HepG2 (cell line): ENCODE data around the gene GLRX2. TPM values are rescaled to one million over a fixed set of nuclear protein-coding genes. Genes with fewer than 3 reads are reported as not detected.
A peak's percentile ranks its signal among the peaks of the same experiment; 100 is the strongest.

Experiments
- ATAC-seq: fragments of 200-7000 bp; cut with Tn5 transposase; 3 replicates; pipeline ENCODE4 v1.9.1; 2020; ENCODE audit warnings: mild to moderate bottlenecking, moderate library complexity
- BruUV-seq: library from RNA; stranded (reverse); fragments of 400-500 nt; replicated peaks from 2 replicates; lab custom pipeline; 2021; lab: Mats Ljungman, UMichigan
- CTCF ChIA-PET: fragments of 300-600 bp; formaldehyde crosslinking; extraction: SDS; loops from one replicate; lab custom pipeline; 2021; ENCODE audit warnings: low total read pairs, inconsistent platforms, low intra/inter-chr PET ratio; lab: Yijun Ruan, JAX
- POLR2A ChIA-PET: fragments of 350-600 bp; sonication (Branson Sonifier 250); formaldehyde crosslinking; loops from one replicate; lab custom pipeline; 2020; ENCODE audit warnings: antibody characterized with exemption, inconsistent platforms; lab: Yijun Ruan, JAX
- DNase-seq: peaks from one replicate; pipeline ENCODE4 v3.0.0-alpha.2; 2015; ENCODE audit warnings: low spot score
- FAIRE-seq: peaks from 3 replicates; lab custom pipeline; 2011; peaks lifted over from hg19 to GRCh38; lab: Jason Lieb, UNC
- H2AFZ ChIP-seq: one replicate; pipeline ENCODE4 v1.6.1; 2011; ENCODE audit warnings: low read length, inconsistent platforms
- H3K27ac ChIP-seq: fragments of 300-600 bp; 3 replicates; pipeline ENCODE4 v1.8.0; 2011; ENCODE audit warnings: mixed run types, mild to moderate bottlenecking, mixed read lengths, low read length, inconsistent platforms; ENCODE audit not compliant: insufficient read depth; ENCODE audit errors: extremely low read length
- H3K27me3 ChIP-seq, 2 experiments: fragments of 200-600 bp in 1 of 2; 2 replicates in 1 of 2; 3 replicates in 1 of 2; pipeline versions ENCODE4 v1.6.0 to v1.8.0; 2011; ENCODE audit warnings: low read length in 2 of 2, mild to moderate bottlenecking in 2 of 2, moderate library complexity in 2 of 2, inconsistent platforms in 1 of 2; ENCODE audit not compliant: insufficient read depth in 2 of 2, control insufficient read depth in 1 of 2
- H3K36me3 ChIP-seq, 2 experiments: fragments of 200-600 bp in 1 of 2; replicated peaks in 1 of 2; 2 replicates in 1 of 2; 3 replicates in 1 of 2; pipeline versions ENCODE4 v1.5.1 to v1.8.0; 2011; ENCODE audit warnings: low read length in 2 of 2, inconsistent platforms in 1 of 2; ENCODE audit not compliant: insufficient read depth in 2 of 2, control insufficient read depth in 1 of 2
- H3K4me1 ChIP-seq: 2 replicates; pipeline ENCODE4 v1.5.1; 2012; ENCODE audit warnings: low read length, inconsistent platforms; ENCODE audit not compliant: insufficient read depth
- H3K4me2 ChIP-seq: 2 replicates; pipeline ENCODE4 v1.6.0; 2011; ENCODE audit warnings: low read depth, low read length, inconsistent platforms
- H3K4me3 ChIP-seq, 3 experiments: fragments of 200-600 bp in 1 of 3; sonication (generic), shearing (Covaris generic) in 1 of 3; replicated peaks in 1 of 3; 2 replicates each; pipeline ENCODE4 v1.5.1; 2011 to 2016; ENCODE audit warnings: low read length in 3 of 3, inconsistent platforms in 2 of 3, low read depth in 2 of 3, mild to moderate bottlenecking in 2 of 3, control low read depth in 1 of 3, mixed read lengths in 1 of 3; ENCODE audit not compliant: insufficient read depth in 1 of 3
- H3K79me2 ChIP-seq: one replicate; pipeline ENCODE4 v1.6.1; 2011; ENCODE audit warnings: low read length, inconsistent platforms; ENCODE audit not compliant: insufficient read depth
- H3K9ac ChIP-seq: 2 replicates; pipeline ENCODE4 v1.6.0; 2011; ENCODE audit warnings: mild to moderate bottlenecking, low read depth, low read length, inconsistent platforms; ENCODE audit not compliant: insufficient read depth
- H3K9me3 ChIP-seq: 2 replicates; pipeline ENCODE4 v1.5.1; 2012; ENCODE audit warnings: mild to moderate bottlenecking, low read length
- H4K20me1 ChIP-seq: 2 replicates; pipeline ENCODE4 v1.6.0; 2011; ENCODE audit warnings: inconsistent platforms, mild to moderate bottlenecking, low read length, moderate library complexity; ENCODE audit not compliant: insufficient read depth
- ARID4A ChIP-seq: sonication (generic); formaldehyde crosslinking; IDR thresholded peaks from 2 replicates; pipeline ENCODE4 v1.5.0; 2020; ENCODE audit warnings: mild to moderate bottlenecking, missing genetic modification reagents, borderline replicate concordance
- JUNB ChIP-seq: sonication (generic); formaldehyde crosslinking; IDR thresholded peaks from 2 replicates; pipeline ENCODE4 v1.8.0; 2022; ENCODE audit warnings: missing genetic modification reagents, mild to moderate bottlenecking, borderline replicate concordance
- MAX ChIP-seq: IDR thresholded peaks from 2 replicates; pipeline ENCODE4 v1.6.1; 2012; ENCODE audit warnings: inconsistent platforms
- MXI1 ChIP-seq: IDR thresholded peaks from 3 replicates; pipeline ENCODE4 v1.6.1; 2012; ENCODE audit warnings: low read depth, low read length, inconsistent platforms, borderline replicate concordance
- NFE2L1 ChIP-seq: sonication (generic); formaldehyde crosslinking; IDR thresholded peaks from 2 replicates; pipeline ENCODE4 v1.4.0; 2020; ENCODE audit warnings: missing genetic modification reagents, mild to moderate bottlenecking, borderline replicate concordance
- SAP130 ChIP-seq: IDR thresholded peaks from 2 replicates; pipeline ENCODE4 v1.6.1; 2016; ENCODE audit warnings: low read depth
- ZBTB33 ChIP-seq: sonication (generic); formaldehyde crosslinking; IDR thresholded peaks from 2 replicates; pipeline ENCODE4 v1.4.0; 2020; ENCODE audit warnings: missing genetic modification reagents
- ZNF160 ChIP-seq: sonication (generic); formaldehyde crosslinking; IDR thresholded peaks from 2 replicates; pipeline ENCODE4 v1.8.0; 2022; ENCODE audit warnings: mild to moderate bottlenecking, inconsistent platforms, missing genetic modification reagents
- ZNF354B ChIP-seq: sonication (generic); formaldehyde crosslinking; IDR thresholded peaks from 2 replicates; pipeline ENCODE4 v1.8.0; 2022; ENCODE audit warnings: mild to moderate bottlenecking, missing genetic modification reagents
- ZSCAN22 ChIP-seq: sonication (generic); formaldehyde crosslinking; IDR thresholded peaks from 2 replicates; pipeline ENCODE4 v1.4.0; 2020; ENCODE audit warnings: mild to moderate bottlenecking, missing genetic modification reagents
- WGBS: methylation state at CpG from one replicate; pipeline ENCODE4 v1.1.6; 2017; ENCODE audit warnings: low lambda C conversion rate; 5-methylcytosine and 5-hydroxymethylcytosine counted together
- in situ Hi-C: cut with HindIII; loops from 2 replicates; pipeline ENCODE4 v1.10.0; 2017; ENCODE audit warnings: low pct_unique_long_range_greater_than_20kb; ENCODE audit not compliant: extremely low pct_ligation_motif_present
- intact Hi-C: fragments of 100-400 bp; cut with micrococcal nuclease; formaldehyde crosslinking; loops from one replicate; pipeline ENCODE4 v1.10.0; 2022; ENCODE audit not compliant: unreplicated experiment
- polyA plus RNA-seq, 8 experiments: library from polyadenylated mRNA; depleted of rRNA in 3 of 8; stranded (reverse) in 7 of 8; unstranded in 1 of 8; fragments of >200 nt; fragmentation: Illumina TruSeq in 4 of 8; extraction: Trizol in 4 of 8; gene quantifications; 2 replicates each; pipeline versions ENCODE4 v1.2.1 to v1.2.3, GENCODE V29; 2011 to 2016; ENCODE audit warnings: low read depth in 4 of 8, missing spikeins in 1 of 8, mixed read lengths in 1 of 8; ENCODE audit not compliant: insufficient read depth in 1 of 8
- total RNA-seq, 5 experiments: library from RNA; depleted of rRNA; stranded (reverse); fragments of >200 nt; fragmentation: Illumina TruSeq; extraction: Trizol; gene quantifications; 2 replicates each; pipeline ENCODE4 v1.2.3, GENCODE V29; 2016; ENCODE audit warnings: low read depth in 1 of 5

The GLRX2 gene
- total and polyA plus RNA-seq, 2 of the 13 experiments (the other 11 are each of a cell fraction or from before 2014, with no cell fraction given), result 11.9 to 39.0 TPM

DNA sequence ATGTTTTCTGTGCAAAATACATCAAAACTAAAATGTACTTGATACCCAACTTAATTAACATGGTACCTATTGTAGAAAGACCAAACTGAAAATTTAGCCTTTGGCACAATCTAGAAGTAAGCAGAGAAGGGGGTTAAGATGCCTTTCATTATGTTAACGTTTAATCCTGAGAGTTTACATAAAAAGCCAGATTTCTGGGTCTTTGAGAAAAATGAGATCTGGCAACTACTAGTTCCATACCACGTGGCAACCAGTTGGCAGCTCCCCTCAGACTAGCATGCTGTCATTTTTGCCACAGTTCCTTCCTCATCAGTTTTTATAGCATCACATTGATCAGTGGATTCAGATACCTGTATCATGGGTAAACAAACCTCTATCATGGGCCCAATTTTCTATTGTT, 44.3 kb downstream of the GLRX2 start:
- intact Hi-C loops (loop anchor here (1.0 kb wide), 1 partner anchor 43 kb away; no protein-coding TSS in a partner anchor), in situ Hi-C loops (no loop called here)
- H3K27me3 ChIP-seq, result peaks cover 0 to 2% of the 10 kb centered on the region in 2 experiments; a peak in 1 of 5 replicates
- FAIRE-seq, result no peak
- 6% methylated on average over 2 of the region's 2 CpGs for WGBS
- CTCF ChIA-PET, result no interaction called here
- H3K9ac ChIP-seq, result peak overlapping the region; percentile 97; the same call in 1 of the 2 replicates
- peak overlapping the region; percentile 82 for H3K4me2 ChIP-seq
- peaks cover 90% of the 10 kb centered on the region for H3K79me2 ChIP-seq
- POLR2A ChIA-PET, result no interaction called here
- no peaks in the 10 kb centered on the region for H3K9me3 ChIP-seq
- peaks cover 9% of the 10 kb centered on the region; the same call in 1 of the 2 replicates for H4K20me1 ChIP-seq
- DNase-seq, result no peak
- peak overlapping the region; percentile 92 to 99 (median 94); a peak in 5 of 6 replicates for H3K4me3 ChIP-seq
- peaks cover 1 to 5% of the 10 kb centered on the region in 2 experiments; a peak in 1 of 5 replicates for H3K36me3 ChIP-seq
- H3K4me1 ChIP-seq, result peaks cover 44% of the 10 kb centered on the region
- no TSS peak for BruUV-seq
- peak overlapping the region; percentile 94 for H3K27ac ChIP-seq
- TF ChIP-seq MXI1 (peak; percentile 65; the same call in 1 of the 3 replicates), ZSCAN22 (peak; percentile 85; the same call in 1 of the 2 replicates), ZNF354B (CRISPR knock-in tag) (no peak), SAP130 (CRISPR knock-in tag) (peak; percentile 54), ARID4A (CRISPR knock-in tag) (0 out of 2 replicates have a peak, but pooled peaks have one; percentile 13), ZBTB33 (CRISPR knock-in tag) (no peak), ZNF160 (CRISPR knock-in tag) (no peak), MAX (peak; percentile 40; the same call in 1 of the 2 replicates), JUNB (no peak), NFE2L1 (CRISPR knock-in tag) (no peak)
- TF ChIP-seq, all 625 proteins: peak for 5
- no peak overlapping the region for H2AFZ ChIP-seq
- ATAC-seq, result no peak
